Measurements from ENCODE around the gene INSL3. TPM values are rescaled to one million over a fixed set of nuclear protein-coding genes. Genes with fewer than 3 reads are reported as not detected.

The INSL3 gene
- total RNA-seq, 1 donor from 2014 or later: 3.6 TPM

- H3K27me3 Mint-ChIP-seq: no peaks in the 10 kb centered on the region
- no peak for TF ChIP-seq CTCF (IDR thresholded peaks at IDR 0.05)
- peaks cover 43% of the 10 kb centered on the region for H3K4me1 Mint-ChIP-seq
- H3K4me3 Mint-ChIP-seq: peak overlapping the region; percentile 99
- no peak for ATAC-seq (ENCODE audit: low read depth)
- no peaks in the 10 kb centered on the region for H3K9me3 Mint-ChIP-seq
- H3K36me3 Mint-ChIP-seq (ENCODE audit: low read depth): peaks cover 60% of the 10 kb centered on the region
- DNase-seq: no peak
- POLR2A ChIA-PET: interaction anchor here (0.5 to 4.2 kb wide), 10 partner anchors 11 to 1294 kb away, joined by 3 to 299 read pairs (median 12); partner anchors contain the start of genes CCDC124, JAK3, MVB12A and SLC5A5
- CTCF ChIA-PET: interaction anchor here (2.1 to 5.7 kb wide), 3 partner anchors 71 to 106 kb away, joined by 7 to 201 read pairs (median 18); partner anchors contain the start of gene CCDC124
- H3K27ac Mint-ChIP-seq: peak overlapping the region; percentile 98
- intact Hi-C loops (cut with micrococcal nuclease): no loop called here
Measured at GRCh38 chr19:17860993-17861360, 39.7 kb upstream of the INSL3 start.

GRCh38 chr19:17860331-17860992 lies 39.1 kb upstream of the INSL3 start:
- intact Hi-C loops (cut with micrococcal nuclease): no loop called here
- Mint-ChIP-seq H3K27ac (peak overlapping the region; percentile 98), H3K27me3 (no peaks in the 10 kb centered on the region), H3K4me3 (peak overlapping the region; percentile 99), H3K4me1 (peaks cover 44% of the 10 kb centered on the region), H3K36me3 (ENCODE audit: low read depth) (peaks cover 57% of the 10 kb centered on the region), H3K9me3 (no peaks in the 10 kb centered on the region)
- ChIA-PET POLR2A (interaction anchor here (0.5 to 4.2 kb wide), 18 partner anchors 11 to 1295 kb away, joined by 3 to 299 read pairs (median 8); partner anchors contain the start of genes BST2, CCDC124, JAK3 and MVB12A), CTCF (interaction anchor here (1.6 to 5.7 kb wide), 4 partner anchors 11 to 106 kb away, joined by 7 to 201 read pairs (median 13); partner anchors contain the start of genes CCDC124 and SLC5A5)
- no peak for ATAC-seq (ENCODE audit: low read depth)
- no peak for DNase-seq
- no peak for TF ChIP-seq CTCF (IDR thresholded peaks at IDR 0.05)

- Mint-ChIP-seq H3K4me3 (peak within 1 kb of the TSS; percentile 99), H3K36me3 (ENCODE audit: low read depth) (peaks cover 50% of the 10 kb centered on the region), H3K9me3 (no peaks in the 10 kb centered on the region), H3K27me3 (no peaks in the 10 kb centered on the region), H3K27ac (peak within 1 kb of the TSS; percentile 98), H3K4me1 (peaks cover 47% of the 10 kb centered on the region)
- intact Hi-C loops (cut with micrococcal nuclease): loop anchor here (1.0 to 10.0 kb wide), 8 partner anchors 15 to 407 kb away; partner anchors contain the start of genes COLGALT1 and UNC13A
- ATAC-seq (ENCODE audit: low read depth) (peak; percentile 91), DNase-seq (peak; percentile 85)
- POLR2A ChIA-PET: interaction anchor here (0.5 to 4.2 kb wide), 66 partner anchors 9 to 1701 kb away, joined by 3 to 299 read pairs (median 4); partner anchors contain the start of genes ARRDC2, BST2, CCDC124 and FCHO1
- CTCF ChIA-PET: interaction anchor here (0.6 to 5.7 kb wide), 26 partner anchors 9 to 337 kb away, joined by 3 to 201 read pairs (median 3); partner anchors contain the start of genes B3GNT3, CCDC124, JAK3 and MAP1S
- TF ChIP-seq CTCF (IDR thresholded peaks at IDR 0.05): no peak
Measured at GRCh38 chr19:17859533-17860330, 38.4 kb upstream of the INSL3 start, which contains the start of gene RPL18A. Gene RPL18A (plus strand): TSS chr19:17859910. CDS start chr19:17859957, 47 bp downstream.

- intact Hi-C loops (cut with micrococcal nuclease): loop anchor here (1.0 to 10.0 kb wide), 10 partner anchors 61 to 403 kb away; partner anchors contain the start of genes COLGALT1 and UNC13A
- ChIA-PET POLR2A (interaction anchor here (0.6 to 3.0 kb wide), 10 partner anchors 8 to 708 kb away, joined by 3 to 11 read pairs (median 5); partner anchors contain the start of genes CCDC124 and JAK3), CTCF (interaction anchor here (0.6 to 3.7 kb wide), 25 partner anchors 9 to 436 kb away, joined by 3 to 21 read pairs (median 4); partner anchors contain the start of genes B3GNT3, CCDC124 and MAP1S)
- Mint-ChIP-seq H3K4me1 (peaks cover 32% of the 10 kb centered on the region), H3K36me3 (ENCODE audit: low read depth) (peaks cover 10% of the 10 kb centered on the region), H3K27me3 (no peaks in the 10 kb centered on the region), H3K9me3 (no peaks in the 10 kb centered on the region), H3K27ac (peak overlapping the region; percentile 70), H3K4me3 (peak overlapping the region; percentile 9)
- peak; percentile 22 for ATAC-seq (ENCODE audit: low read depth)
- TF ChIP-seq CTCF (IDR thresholded peaks at IDR 0.05): peak; percentile 46
- DNase-seq: peak; percentile 93
Measured at GRCh38 chr19:17855280-17856152, 34.2 kb upstream of the INSL3 start.
